Measurements from ENCODE around the gene NPC1L1.
A peak's percentile ranks its signal among the peaks of the same experiment; 100 is the strongest.

Gene NPC1L1

GRCh38 chr7:44541028-44541869 lies at the start of gene NPC1L1:
TSS of gene NPC1L1 (minus strand) at chr7:44541330. CDS start at chr7:44541259, 71 bp downstream.
- no peak for DNase-seq

GRCh38 chr7:44590910-44591309 lies 49.8 kb upstream of the NPC1L1 start:
- no peak for DNase-seq

GRCh38 chr7:44587843-44588711 lies 46.9 kb upstream of the NPC1L1 start:
- peak; percentile 29 for DNase-seq

GRCh38 chr7:44583146-44583865 lies 42.2 kb upstream of the NPC1L1 start:
- DNase-seq: no peak

GRCh38 chr7:44581879-44582603 lies 40.9 kb upstream of the NPC1L1 start, which contains the start of gene TMED4:
TSS of gene TMED4 (minus strand) at chr7:44582231. CDS start at chr7:44582206, 25 bp downstream.
- DNase-seq: peak; percentile 99

GRCh38 chr7:44580945-44581878 lies 40.1 kb upstream of the NPC1L1 start:
- peak; percentile 50 for DNase-seq

GRCh38 chr7:44576228-44576627 lies 35.1 kb upstream of the NPC1L1 start:
- no peak for DNase-seq

GRCh38 chr7:44575054-44575453 lies 33.9 kb upstream of the NPC1L1 start:
- no peak for DNase-seq

- no peak for DNase-seq
Observed at GRCh38 chr7:44574287-44574872, 33.2 kb upstream of the NPC1L1 start.

GRCh38 chr7:44573464-44574286 lies 32.5 kb upstream of the NPC1L1 start, which contains the start of gene DDX56:
TSS of gene DDX56 (minus strand) at chr7:44573908. CDS start at chr7:44573895, 13 bp downstream.
- peak; percentile 94 for DNase-seq

- no peak for DNase-seq
Observed at GRCh38 chr7:44572771-44573170, 31.6 kb upstream of the NPC1L1 start.

- no peak for DNase-seq
Observed at GRCh38 chr7:44569959-44570358, 28.8 kb upstream of the NPC1L1 start.

GRCh38 chr7:44568771-44569560 lies 27.8 kb upstream of the NPC1L1 start:
- no peak for DNase-seq

- DNase-seq: no peak
Observed at GRCh38 chr7:44567884-44568283, 26.8 kb upstream of the NPC1L1 start.

GRCh38 chr7:44566680-44567079 lies 25.6 kb upstream of the NPC1L1 start:
- no peak for DNase-seq

GRCh38 chr7:44565795-44566559 lies 24.8 kb upstream of the NPC1L1 start:
- no peak for DNase-seq

- peak; percentile 13 for DNase-seq
Observed at GRCh38 chr7:44565097-44565794, 24.1 kb upstream of the NPC1L1 start.
